IPS DF 4.7 (cell line): ENCODE data around the gene USP36.
"Not testable (repeated sequence)": the region's sequence is repeated elsewhere in the genome, so short reads cannot be mapped to it uniquely, and the experiment has no call there.

Source experiments
- DNase-seq: peaks from one replicate; pipeline ENCODE4 v3.0.0-alpha.2; 2013; ENCODE audit warnings: low spot score; ENCODE audit errors: extremely low read depth

The USP36 gene

DNA sequence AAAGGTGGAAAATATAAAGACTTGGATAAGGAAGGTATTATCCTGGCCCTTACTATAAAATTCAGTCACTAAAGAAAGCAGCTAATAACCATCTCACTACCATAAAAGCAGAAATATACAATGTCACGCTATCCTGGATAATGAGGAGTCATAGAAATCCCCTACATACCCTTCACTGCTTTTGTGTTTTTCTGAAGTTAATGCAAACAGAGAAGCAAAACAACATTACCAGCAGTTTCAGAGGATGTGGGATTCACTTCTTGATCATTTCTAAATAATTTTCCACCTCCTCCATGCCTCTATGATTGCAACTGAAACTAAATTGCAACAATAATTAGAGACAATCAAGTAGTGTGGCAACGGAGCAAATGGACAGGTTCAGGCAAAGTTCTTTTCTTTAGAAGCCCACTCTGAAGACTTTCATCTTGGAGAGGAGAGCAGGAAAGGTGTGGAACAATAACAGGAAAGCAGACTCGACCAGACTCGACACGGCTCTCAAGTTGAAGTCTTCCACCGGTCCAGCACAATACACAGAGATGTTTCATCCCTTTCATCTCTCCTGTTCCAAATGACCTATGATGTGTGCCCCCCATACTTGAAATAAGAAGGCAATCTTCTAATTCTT is 68.7 kb downstream of the USP36 start:
- DNase-seq = no peak

DNA sequence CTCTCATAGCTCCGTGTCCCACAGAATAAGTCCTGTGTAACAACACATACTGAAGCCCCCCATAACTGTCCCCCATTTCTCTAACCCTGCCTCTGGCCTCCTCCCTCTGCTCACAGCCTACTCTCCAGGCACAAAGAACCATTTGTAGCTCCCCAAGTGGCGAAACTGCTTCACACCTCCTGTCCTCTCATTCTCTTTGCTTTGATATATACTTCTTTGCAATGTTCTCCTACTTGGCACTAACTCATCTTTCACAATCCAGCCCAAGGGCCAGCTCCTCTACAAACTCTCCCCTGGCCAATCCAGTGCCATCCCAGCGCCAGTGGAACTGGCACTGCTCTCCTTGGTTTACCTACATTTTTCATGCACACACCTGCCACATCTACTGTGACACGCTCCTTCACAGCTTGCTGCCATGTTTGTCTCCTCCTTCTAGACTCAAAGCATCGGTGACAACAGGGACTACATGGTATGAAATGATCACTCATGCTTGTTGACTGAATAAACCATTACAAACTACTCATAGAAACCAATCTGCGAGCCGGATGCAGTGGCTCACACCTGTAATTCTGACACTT is 71.3 kb downstream of the USP36 start:
- DNase-seq = no peak

DNA sequence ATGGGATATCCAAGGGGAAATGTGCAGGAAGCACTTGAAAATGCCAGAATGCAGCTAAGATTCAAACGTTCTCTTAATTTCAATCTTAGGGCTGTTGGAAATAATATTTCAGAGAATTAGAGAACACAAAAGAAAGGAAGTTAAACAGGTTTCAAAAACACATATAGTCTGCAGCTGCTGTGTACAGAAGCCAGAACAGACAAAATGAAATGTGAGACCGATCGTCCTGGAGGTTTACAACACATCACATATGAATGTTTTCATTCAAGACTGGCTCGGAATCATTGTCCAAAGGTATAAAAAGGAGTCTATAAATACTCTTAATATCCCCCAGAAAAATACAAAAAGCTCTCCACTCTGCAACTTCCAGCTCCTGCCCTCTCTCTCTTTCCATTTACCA is 72.8 kb downstream of the USP36 start:
- DNase-seq = no peak

DNA sequence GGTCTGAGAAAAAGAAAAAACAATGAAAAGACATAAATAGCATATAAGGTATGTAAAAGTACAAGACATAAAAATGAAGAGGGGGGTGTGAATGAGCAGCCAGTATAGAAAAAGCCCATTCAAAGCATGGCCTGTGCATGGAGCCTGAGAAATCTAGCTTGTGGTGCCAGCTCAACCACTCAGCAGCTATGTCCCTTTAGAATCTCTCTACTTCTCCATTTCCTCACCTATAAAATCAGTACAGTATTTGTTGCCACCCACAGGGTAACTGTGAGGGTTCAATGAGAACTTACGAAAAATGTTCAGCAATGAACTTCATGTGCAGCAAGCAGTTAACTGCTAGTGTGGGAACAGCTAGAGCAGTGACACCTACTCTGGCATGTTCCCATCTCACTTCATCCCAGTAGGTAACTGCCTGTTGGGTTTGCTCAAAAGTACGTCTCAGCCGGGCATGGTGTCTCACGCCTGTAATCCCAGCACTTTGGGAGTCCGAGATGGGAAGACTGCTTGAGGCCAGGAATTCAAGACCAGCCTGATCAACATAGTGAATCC is 73.8 kb downstream of the USP36 start:
- DNase-seq = no peak

DNA sequence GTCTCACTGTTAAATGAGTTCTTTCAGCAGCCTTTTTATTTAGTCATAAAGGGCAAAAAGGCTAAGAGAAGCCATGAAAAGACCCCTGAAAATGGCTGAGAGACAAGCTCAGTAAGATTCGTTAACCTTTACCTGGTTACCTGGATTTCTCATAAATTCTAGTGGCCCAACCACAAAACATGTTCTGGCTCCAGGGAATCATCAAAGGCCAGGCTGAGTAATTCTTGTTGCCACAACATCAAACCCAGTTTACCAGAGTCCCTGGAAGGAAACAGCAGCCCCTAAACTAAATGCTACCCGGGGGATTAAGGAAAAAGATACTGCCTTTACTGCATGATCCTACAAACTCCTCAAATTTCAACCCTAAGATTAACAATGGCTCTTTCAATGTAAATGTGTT is 74.4 kb downstream of the USP36 start:
- no peak for DNase-seq

DNA sequence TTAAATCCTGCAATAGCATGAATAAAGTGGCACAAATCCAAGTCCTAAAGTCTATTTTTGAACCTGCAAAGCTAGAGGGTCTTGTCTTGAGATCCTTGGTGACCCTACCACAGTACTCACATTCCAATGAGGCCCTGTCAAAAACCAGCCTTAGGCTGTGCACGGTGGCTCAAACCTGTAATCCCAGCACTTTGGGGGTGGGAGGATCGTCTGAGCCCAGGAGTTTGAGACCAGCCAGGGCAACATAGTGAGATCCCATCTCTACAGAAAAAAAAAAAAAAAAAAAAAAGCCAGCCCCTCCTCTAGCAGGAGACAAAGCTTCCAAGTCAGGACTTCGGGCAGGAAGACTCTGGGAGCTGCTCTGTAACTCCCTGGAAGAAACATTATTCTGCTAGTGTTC is 74.8 kb downstream of the USP36 start:
- no peak for DNase-seq

DNA sequence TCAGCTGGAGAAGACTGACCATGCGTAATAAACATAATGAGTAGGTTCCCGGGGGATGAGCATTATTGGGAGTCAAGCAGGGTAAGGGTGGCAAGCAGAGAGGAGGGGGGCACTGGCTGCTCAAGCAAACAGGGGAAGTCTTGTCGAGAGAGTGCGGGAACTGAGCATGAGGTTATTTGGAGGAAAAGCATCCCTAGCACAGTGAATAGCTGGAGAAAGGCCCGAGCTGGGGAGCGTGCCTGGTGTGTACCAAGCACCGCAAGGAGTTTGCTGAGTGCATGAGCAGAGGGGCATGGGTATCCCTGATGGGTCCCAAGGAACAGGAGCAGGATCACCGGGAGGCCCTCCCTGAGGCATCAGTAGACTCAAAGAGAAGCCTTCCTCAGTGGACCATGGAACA is 75.7 kb downstream of the USP36 start:
- no peak for DNase-seq

DNA sequence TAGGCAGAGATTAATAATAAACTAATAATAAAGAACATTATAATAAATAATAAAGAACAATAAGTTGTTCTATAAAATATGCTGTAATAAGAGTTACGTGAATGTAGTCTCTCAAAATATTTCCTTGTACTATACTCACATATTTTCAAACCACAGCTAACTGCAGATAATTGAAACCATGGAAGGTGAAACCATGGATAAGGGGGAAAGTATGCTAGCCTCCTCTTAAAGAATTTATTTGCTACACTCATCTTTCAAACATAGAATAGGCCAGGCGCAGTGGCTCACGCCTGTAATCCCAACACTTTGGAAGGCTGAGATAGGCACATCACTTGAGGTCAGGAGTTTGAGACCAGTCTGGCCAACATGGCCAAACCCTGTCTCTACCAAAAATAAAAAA is 77.1 kb downstream of the USP36 start:
- no peak for DNase-seq

DNA sequence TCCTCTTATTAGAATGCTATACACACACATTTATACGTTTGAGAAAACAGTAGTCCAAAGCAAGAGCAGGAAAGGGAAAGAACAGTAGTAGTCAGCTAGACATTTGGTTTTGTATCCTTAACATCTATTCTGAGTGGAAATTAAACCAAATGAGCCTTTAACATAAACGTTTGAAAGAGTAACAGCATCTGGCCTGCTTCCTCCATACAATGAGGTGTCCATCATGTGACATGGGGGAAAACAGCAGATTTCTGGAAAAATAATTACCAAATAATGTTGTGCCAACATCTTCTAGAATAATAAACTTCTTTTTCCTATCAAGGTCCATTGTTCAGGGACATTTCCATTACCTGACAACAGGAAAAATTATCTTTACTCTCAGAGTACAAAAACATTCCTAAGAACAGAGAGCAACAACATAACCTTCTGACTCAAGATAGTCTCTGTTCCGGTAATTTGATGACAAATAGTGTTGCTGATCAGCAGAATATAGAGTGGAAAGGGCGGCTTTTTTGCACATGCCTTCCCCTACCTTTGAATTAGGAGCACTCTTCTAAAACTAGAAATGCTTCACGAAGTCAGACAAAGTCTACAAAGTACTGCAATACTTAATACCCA is 78.7 kb downstream of the USP36 start:
- no peak for DNase-seq

DNA sequence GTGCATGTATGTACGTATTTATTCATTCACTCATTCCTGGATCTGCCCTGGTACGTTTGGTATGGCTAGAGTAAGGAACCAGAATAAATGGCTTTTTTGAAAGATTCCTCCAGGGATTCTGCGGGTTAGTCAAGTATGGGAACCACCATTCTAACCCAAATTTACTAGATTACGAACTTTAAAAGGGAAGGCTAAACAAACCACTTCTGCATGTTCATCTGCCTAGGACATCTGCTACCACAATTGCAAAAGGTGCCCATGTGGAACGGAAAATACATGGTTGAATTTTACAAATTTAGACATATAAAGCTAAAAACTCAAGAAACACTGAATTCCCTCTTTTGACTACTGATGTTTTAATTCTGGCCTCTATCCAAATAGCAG is 80.7 kb downstream of the USP36 start:
- DNase-seq = no peak

DNA sequence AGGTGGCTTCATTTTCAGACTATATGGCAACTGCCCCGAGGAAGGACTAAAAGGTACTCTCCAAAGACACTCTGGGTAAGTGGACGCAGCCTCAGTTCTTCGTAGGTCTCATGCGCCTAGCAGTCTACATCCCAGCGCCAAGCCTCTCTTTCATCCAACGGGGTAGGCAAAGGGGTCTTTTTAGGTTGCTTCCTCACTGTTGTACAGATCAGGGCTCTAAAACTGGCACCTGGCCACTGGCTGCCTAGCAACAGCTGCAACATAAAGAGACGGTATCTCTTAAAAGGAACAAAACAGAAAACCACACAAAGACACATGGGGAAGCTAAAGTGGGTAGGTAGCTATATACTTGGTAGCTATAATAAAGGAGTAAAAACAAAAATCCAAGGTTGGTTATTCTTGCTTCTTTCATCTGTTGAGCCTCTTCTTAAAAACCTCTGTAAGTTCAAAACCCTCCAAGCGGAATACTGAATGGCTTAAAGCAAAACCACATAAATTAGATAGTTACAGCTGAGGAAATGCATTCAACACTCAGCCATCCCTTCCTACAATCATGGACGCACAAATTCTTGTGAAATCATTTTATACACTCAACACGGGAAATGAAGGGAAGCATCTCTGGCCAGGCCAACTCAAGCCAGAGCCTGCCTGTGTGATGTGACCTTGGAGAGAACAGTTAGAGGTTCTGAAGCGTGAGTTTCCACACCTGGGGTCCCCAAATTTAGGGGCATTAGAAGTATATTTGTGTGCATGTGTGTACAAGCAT is 81.2 kb downstream of the USP36 start:
- no peak for DNase-seq

DNA sequence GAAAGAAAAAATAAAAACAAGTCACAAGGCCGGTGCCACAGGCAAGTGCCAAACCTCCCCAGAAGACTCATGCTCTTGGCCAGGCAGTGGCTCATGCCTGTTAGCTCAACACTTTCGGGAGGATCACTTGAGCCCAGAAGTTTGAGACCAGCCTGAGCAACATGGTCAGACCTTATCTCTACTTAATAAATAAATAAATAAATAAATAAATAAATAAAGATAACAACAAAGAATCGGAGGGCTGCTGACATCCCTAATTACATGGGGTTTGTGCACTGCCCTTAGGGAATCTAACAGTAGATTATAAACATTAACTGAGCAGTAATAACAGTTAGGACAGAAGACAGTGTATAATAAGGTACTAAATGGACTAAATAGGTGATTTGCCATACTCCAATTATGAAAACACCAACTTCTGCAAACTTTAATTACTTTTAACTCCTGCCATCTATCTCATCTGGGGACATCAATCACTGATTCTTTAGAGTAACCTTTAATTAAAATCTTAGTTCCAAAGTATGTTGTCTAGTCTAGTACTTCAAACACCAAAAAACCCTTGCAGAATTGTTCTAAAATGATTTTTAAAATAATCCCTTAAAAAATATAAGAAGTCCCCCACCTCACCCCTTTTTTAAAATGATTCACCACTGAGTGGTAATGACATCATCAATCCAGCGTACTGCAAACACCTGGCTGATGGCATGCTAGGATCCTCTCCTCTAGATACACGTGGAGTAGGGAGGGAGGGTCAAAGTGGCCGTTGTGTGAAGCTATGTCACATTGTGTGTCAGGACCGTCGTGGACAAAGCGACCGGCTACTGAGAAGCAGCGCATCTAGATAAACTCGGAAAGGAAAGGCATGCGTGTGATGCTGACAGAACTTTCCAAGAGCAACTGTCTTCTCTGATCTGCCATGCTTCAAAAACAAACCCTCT is 87.0 kb downstream of the USP36 start:
- DNase-seq = no peak

DNA sequence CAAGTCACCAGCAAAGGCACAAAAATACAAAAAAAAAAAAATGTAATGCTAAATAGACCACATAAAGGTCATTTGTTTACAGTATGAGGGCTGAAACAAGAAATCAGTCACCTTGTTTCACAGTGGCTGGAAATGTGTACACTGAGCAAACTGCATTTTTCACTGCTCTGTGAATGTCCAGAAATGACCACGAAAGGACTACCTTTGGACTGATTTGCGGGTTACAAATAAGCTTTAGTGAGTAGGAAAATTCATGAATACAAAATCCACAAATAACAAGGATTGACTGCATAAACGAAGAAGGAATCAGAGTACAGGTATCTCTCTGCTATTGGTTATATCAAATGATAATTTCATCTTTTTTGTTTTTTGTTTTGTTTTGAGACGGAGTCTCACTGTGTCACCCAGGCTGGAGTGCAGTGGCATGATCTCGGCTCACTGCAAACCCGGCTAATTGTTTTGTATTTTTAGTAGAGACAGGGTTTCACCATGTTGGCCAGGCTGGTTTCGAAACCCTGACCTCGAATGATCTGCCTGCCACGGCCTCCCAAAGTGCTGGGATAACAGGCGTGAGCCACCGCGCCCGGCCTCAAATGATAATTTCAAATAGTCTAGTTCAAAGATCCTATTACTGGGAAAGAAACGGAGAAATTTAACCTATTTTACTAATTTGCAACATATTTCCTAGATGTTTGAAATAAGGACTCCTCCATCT is 89.0 kb downstream of the USP36 start:
- no peak for DNase-seq

DNA sequence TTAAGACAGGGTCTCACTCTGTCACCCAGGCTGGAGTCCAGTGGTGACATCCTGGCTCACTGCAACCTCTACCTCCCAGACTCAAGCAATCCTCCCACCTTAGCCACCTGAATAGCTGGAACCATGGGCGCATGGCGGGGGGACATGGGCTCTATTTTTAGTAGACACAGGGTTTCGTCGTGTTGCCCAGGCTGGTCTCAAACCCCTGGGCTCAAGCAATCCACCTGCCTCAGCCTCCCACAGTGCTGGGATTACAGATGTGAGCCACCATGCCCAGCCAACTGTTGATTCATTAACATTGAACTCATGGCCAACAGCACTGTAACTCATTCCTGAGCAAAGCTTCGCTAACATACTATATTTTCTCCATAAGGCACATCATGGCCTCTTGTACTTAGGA is 89.6 kb downstream of the USP36 start:
- DNase-seq = not testable (repeated sequence)

DNA sequence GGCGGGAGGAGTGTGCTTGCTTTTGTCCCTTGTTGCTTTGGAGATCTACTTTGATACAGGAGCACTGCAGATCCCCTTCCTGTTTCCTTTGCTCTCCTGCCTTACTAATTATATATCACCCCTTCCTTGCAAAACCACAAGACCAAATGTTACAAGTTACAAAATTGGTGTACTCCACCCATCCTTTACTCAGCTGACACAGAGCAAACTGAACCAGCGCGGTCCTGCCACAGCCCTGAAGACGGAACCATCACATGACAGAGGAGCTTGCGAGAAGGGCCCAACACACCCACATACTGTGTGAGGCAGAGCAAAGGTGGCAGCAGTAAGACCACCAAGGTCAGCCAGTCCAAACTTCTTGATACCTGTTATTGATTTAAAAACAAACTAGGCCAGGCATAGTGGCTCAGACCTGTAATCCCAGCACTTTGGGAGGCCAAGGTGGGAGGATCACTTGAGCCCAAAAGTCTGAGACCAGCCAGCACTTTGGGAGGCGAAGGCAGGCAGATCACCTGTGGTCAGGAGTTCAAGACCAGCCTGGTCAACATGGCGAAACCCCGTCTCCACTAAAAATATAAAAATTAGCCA is 91.8 kb downstream of the USP36 start:
- DNase-seq = no peak

DNA sequence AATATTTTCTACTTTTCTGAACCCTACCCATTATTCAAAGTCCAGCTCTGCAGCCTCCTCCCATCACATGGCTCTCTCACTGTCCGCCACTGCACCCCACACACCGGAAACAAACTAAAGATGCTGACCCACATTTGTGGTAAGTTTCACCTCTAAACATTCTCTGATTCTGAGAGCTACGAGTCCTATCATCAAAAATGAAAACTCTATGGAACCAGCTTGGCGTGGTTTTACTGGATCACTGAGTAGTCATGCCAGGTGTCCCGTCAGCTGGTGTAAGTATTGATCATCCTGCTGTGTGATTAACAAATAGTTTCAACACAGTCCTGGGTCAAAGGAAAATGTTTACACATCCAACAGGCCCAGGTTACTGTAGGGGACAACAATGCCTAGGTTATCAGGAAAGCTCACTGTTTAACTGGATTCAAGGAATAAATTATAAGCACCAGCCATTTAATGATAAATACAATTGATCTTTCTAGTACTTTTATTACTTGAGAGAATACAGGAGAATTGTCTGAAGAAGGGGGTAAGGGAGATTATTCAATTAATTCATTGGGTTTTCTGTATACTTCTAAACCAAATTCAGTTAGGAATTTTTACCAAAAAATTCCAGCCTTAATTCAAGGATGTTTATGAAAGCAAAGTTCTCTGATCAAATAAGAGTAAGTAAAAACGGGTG is 92.4 kb downstream of the USP36 start:
- DNase-seq = no peak

DNA sequence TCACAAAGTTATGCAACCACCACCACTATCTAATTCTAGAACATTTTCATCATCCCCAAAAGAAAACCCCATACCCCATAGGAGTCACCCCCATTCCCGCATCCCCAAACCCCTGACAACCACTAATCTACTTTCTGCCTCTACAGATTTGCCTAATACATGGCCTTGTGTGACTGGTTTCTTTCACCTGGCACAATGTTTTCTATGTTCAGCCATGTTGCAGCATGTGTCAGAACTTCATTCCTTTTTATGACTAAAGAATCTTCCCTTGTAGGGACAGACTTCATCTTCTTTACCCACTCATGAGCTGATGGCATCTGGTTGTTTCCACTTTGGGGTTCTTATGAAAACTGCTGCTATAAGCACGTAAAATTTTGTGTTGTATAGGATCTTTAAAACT is 93.1 kb downstream of the USP36 start:
- no peak for DNase-seq

DNA sequence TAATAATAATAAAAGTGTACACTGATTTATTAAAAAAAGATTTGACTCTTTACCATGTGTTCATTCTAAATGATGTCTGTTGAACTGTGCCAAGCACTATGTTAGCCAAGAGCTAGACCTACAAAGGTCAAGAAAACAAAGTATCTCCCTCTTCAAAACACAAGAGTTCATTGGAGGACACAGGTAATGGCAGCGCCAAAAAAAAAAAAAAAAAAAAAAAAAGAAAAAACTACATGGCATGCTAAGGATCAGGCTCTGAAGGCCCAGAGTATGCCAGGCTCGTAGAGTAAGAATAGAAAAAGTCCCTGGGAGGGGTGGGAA is 93.7 kb downstream of the USP36 start:
- DNase-seq = no peak

DNA sequence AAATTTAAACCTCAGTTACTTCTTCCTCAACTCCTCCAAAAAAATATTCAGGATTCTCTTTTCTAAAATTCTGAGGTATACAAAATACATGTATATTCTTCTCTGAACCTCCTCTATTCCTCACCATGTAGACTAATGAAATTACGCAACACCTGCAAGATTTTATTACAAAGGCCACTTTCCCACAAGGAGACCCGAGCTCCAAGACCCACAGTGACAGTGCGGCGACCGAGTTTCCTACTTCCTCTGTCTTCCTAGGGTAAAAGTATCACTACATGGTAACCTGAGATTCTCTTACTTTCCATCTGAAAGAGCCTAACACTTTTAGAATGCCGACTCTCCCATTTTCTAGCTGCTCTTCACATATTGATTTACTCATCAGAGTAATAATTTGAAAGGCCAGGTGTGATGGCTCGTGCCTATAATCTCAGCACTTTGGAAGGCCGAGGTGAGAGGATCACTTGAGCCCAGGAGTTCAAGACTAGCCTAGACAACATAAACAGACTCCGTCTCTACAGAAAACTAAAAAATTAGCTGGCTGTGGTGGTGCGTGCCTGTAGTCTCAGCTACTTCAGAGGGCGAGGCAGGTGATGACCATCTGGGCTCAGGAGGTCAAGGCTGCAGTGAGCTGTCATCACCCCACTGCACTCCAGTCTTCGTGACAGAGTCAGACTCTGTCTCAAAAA is 94.2 kb downstream of the USP36 start:
- no peak for DNase-seq
